Neural progenitor cell (in vitro differentiated cells): ENCODE measurements around the gene TAS2R60. TPM values are rescaled to one million over a fixed set of nuclear protein-coding genes. Genes with fewer than 3 reads are reported as not detected.
"Not testable (repeated sequence)": the region's sequence is repeated elsewhere in the genome, so short reads cannot be mapped to it uniquely, and the experiment has no call there.

Experiments
- DNase-seq: peaks from one replicate; pipeline ENCODE4 v3.0.0-alpha.2; 2016; ENCODE audit warnings: low spot score
- H2AFZ ChIP-seq: fragments of 200-600 bp; sonication (generic); replicated peaks from 2 replicates; pipeline ENCODE4 v1.6.1; 2016; ENCODE audit warnings: antibody characterized with exemption
- H3F3A ChIP-seq: fragments of 200-600 bp; sonication (generic); 2 replicates; pipeline ENCODE4 v1.6.1; 2016; ENCODE audit warnings: antibody characterized with exemption, low read depth
- H3K27ac ChIP-seq: fragments of 200-600 bp; sonication (generic); 2 replicates; pipeline ENCODE4 v1.5.1; 2016; ENCODE audit warnings: mild to moderate bottlenecking
- H3K27me3 ChIP-seq: fragments of 200-600 bp; sonication (generic); 2 replicates; pipeline ENCODE4 v1.6.1; 2016; ENCODE audit warnings: mild to moderate bottlenecking, moderate library complexity
- H3K36me3 ChIP-seq: fragments of 200-600 bp; sonication (generic); 2 replicates; pipeline ENCODE4 v1.5.1; 2016
- H3K4me1 ChIP-seq: fragments of 200-600 bp; sonication (generic); 2 replicates; pipeline ENCODE4 v1.6.1; 2016; ENCODE audit warnings: mixed run types
- H3K4me2 ChIP-seq: fragments of 200-600 bp; sonication (generic); 2 replicates; pipeline ENCODE4 v1.6.1; 2016
- H3K4me3 ChIP-seq: fragments of 200-600 bp; sonication (generic); 2 replicates; pipeline ENCODE4 v1.5.1; 2016
- H3K79me2 ChIP-seq: fragments of 200-600 bp; sonication (generic); 2 replicates; pipeline ENCODE4 v1.6.1; 2016; ENCODE audit warnings: low read depth
- H3K9ac ChIP-seq: fragments of 200-600 bp; sonication (generic); 2 replicates; pipeline ENCODE4 v1.6.1; 2016
- H3K9me3 ChIP-seq: fragments of 200-600 bp; sonication (generic); 2 replicates; pipeline ENCODE4 v1.5.1; 2016; ENCODE audit warnings: low read depth
- H4K20me1 ChIP-seq: fragments of 200-600 bp; sonication (generic); 2 replicates; pipeline ENCODE4 v1.6.1; 2016; ENCODE audit warnings: low read depth
- H3K27ac Mint-ChIP-seq: 3 replicates; pipeline ENCODE4 v1.8.0; 2021; ENCODE audit warnings: mixed read lengths
- H3K27me3 Mint-ChIP-seq: 2 replicates; pipeline ENCODE4 v1.8.0; 2022; ENCODE audit warnings: low read depth, mild to moderate bottlenecking, inconsistent platforms, moderate library complexity, mixed read lengths; ENCODE audit not compliant: insufficient read depth
- H3K36me3 Mint-ChIP-seq: 3 replicates; pipeline ENCODE4 v1.8.0; 2021; ENCODE audit warnings: mixed read lengths
- H3K4me1 Mint-ChIP-seq: 3 replicates; pipeline ENCODE4 v1.8.0; 2021; ENCODE audit warnings: mixed read lengths
- H3K4me3 Mint-ChIP-seq: 3 replicates; pipeline ENCODE4 v1.8.0; 2021; ENCODE audit warnings: mild to moderate bottlenecking, moderate library complexity, mixed read lengths
- H3K9me3 Mint-ChIP-seq: 3 replicates; pipeline ENCODE4 v1.8.0; 2020; ENCODE audit warnings: mixed read lengths
- EZH2 ChIP-seq: fragments of 200-600 bp; sonication (generic); IDR thresholded peaks from 2 replicates; pipeline ENCODE4 v1.6.1; 2017; ENCODE audit warnings: antibody characterized with exemption, mild to moderate bottlenecking, moderate library complexity
- EZH2phosphoT487 ChIP-seq: fragments of 200-600 bp; sonication (generic); IDR thresholded peaks from 2 replicates; pipeline ENCODE4 v1.6.1; 2017; ENCODE audit warnings: antibody characterized with exemption
- total RNA-seq: library from RNA; depleted of rRNA; stranded (reverse); fragments of >200 nt; gene quantifications from 2 replicates; pipeline ENCODE4 v1.2.3, GENCODE V29; 2015; ENCODE audit warnings: low replicate concordance
- TF ChIP-seq, protein P1 (sequence below): fragments of 200-600 bp; sonication (generic); IDR thresholded peaks from 2 replicates; pipeline ENCODE4 v1.5.1; 2017; ENCODE audit warnings: antibody characterized with exemption, mild to moderate bottlenecking

The TAS2R60 gene
- total RNA-seq, 1 donor from 2014 or later: not detected

DNA sequence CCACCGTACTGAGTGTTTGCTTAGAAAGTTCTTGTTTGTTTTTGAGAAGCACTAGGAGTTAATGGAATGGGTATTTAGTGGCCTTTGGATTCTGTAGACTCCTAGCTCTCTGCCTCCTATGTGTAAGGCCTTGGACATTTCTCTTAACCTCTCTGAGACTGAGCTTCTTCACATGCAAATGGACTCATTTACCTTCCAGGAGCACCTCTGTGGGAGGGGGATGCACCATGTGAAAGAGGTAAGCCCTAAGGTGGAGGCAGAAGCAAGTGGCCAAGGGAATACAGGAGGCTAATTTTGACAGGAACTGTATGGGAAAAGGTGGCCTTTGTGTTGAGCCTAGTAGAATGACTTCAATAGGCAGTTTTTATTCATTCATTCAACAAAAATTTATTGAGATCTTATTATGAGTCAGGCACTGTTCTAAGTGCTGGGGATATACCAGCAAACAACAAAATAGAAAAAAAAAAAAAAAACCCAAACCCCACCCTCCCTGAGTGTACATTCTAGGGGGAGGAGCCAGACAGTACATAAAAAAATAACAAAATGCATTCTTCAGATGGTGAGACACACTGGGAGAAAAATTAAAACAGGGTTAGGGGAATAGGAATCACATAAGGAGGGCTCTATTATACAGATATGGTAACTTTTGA is 25.4 kb upstream of the TAS2R60 start:
- no peaks in the 10 kb centered on the region for H3K79me2 ChIP-seq
- no peaks in the 10 kb centered on the region for H4K20me1 ChIP-seq
- DNase-seq: no peak
- no peaks in the 10 kb centered on the region for H3K27me3 ChIP-seq
- H3K9me3 Mint-ChIP-seq: peaks cover 8% of the 10 kb centered on the region
- no peak overlapping the region for H3K4me3 ChIP-seq
- H3K9ac ChIP-seq: no peak overlapping the region
- H3K27ac Mint-ChIP-seq: peak overlapping the region; percentile 72
- H3K4me1 Mint-ChIP-seq: no peaks in the 10 kb centered on the region
- H3F3A ChIP-seq: no peaks in the 10 kb centered on the region
- no peaks in the 10 kb centered on the region for H3K9me3 ChIP-seq
- no peak overlapping the region for H3K27ac ChIP-seq
- no peak overlapping the region for H2AFZ ChIP-seq
- H3K4me2 ChIP-seq: no peak overlapping the region
- peaks cover 4% of the 10 kb centered on the region for H3K27me3 Mint-ChIP-seq
- TF ChIP-seq, protein P1, sequence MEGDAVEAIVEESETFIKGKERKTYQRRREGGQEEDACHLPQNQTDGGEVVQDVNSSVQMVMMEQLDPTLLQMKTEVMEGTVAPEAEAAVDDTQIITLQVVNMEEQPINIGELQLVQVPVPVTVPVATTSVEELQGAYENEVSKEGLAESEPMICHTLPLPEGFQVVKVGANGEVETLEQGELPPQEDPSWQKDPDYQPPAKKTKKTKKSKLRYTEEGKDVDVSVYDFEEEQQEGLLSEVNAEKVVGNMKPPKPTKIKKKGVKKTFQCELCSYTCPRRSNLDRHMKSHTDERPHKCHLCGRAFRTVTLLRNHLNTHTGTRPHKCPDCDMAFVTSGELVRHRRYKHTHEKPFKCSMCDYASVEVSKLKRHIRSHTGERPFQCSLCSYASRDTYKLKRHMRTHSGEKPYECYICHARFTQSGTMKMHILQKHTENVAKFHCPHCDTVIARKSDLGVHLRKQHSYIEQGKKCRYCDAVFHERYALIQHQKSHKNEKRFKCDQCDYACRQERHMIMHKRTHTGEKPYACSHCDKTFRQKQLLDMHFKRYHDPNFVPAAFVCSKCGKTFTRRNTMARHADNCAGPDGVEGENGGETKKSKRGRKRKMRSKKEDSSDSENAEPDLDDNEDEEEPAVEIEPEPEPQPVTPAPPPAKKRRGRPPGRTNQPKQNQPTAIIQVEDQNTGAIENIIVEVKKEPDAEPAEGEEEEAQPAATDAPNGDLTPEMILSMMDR: no peak
- TF ChIP-seq EZH2: no peak
- TF ChIP-seq EZH2phosphoT487: no peak
- H3K4me1 ChIP-seq: no peaks in the 10 kb centered on the region
- no peak overlapping the region for H3K4me3 Mint-ChIP-seq
- no peaks in the 10 kb centered on the region for H3K36me3 ChIP-seq
- peaks cover 2% of the 10 kb centered on the region for H3K36me3 Mint-ChIP-seq

DNA sequence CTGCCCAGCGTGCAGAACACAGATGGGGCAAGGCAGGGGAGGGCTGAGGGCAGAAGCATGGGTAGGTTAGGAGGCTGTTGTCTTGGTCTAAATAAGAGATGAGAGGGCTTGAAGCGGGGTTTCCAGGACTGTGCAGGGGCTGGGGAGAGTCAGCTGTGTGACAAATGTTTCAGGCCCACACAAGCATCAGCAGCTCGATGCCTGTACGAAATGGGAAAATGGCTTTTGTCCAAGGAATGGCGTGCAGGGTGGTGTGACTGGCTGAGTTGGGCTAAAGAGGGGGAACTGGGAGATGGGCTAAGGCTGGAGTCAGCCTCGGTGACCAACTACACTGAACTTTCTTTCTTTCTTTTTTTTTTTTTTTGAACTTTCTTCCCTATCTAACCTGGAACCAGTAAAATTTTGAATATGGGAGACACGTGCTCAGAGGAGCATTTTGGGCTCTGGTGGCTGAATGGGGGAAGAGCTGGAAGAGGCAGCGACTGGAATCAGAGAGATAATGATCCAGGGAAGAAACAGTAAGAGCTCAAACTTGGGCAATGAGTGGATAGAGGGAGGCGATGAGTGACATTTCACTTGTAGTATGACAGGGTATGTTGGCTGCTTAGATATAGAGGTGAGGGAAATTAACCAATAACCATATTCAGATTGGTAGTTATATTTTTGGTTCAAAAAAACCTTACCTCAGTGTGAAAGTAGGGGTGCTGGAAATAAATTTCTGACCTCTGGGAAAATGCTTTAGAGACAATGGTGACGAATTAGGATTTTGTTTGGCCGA is 24.4 kb upstream of the TAS2R60 start:
- H3K27ac ChIP-seq: no peak overlapping the region
- H3K79me2 ChIP-seq: no peaks in the 10 kb centered on the region
- no peaks in the 10 kb centered on the region for H3K4me1 Mint-ChIP-seq
- no peaks in the 10 kb centered on the region for H4K20me1 ChIP-seq
- H3K4me3 Mint-ChIP-seq: no peak overlapping the region
- no peak overlapping the region for H3K9ac ChIP-seq
- peaks cover 11% of the 10 kb centered on the region for H3K9me3 Mint-ChIP-seq
- no peaks in the 10 kb centered on the region for H3K9me3 ChIP-seq
- H3F3A ChIP-seq: no peaks in the 10 kb centered on the region
- no peak overlapping the region for H3K27ac Mint-ChIP-seq
- peaks cover 8% of the 10 kb centered on the region for H3K27me3 Mint-ChIP-seq
- DNase-seq: no peak
- H3K4me1 ChIP-seq: no peaks in the 10 kb centered on the region
- no peak overlapping the region for H3K4me3 ChIP-seq
- peaks cover 2% of the 10 kb centered on the region for H3K36me3 Mint-ChIP-seq
- H3K4me2 ChIP-seq: no peak overlapping the region
- no peaks in the 10 kb centered on the region for H3K36me3 ChIP-seq
- H3K27me3 ChIP-seq: no peaks in the 10 kb centered on the region
- no peak for TF ChIP-seq EZH2phosphoT487
- TF ChIP-seq, protein P1: no peak
- no peak for TF ChIP-seq EZH2
- no peak overlapping the region for H2AFZ ChIP-seq

DNA sequence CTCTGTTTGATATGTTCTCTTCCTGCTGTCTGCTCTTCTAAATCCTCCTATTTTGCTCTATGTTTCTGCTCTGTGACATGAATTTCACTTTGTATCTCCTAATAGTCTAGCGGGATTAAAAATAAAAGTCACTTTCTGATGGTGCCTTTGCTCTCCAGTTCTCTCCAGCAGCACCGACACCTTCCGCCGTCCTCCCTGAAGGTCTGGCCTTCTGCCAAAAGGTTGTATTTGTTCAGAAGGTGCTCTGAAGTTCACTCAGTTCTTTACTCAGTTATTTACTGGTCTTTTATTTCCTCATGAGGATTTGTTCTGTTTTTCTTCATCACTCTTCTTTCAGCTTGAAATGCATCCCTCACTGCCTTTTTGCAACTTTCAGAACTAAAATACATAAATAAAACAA is 23.4 kb upstream of the TAS2R60 start:
- no peak overlapping the region for H3K27ac Mint-ChIP-seq
- H3K4me1 ChIP-seq: no peaks in the 10 kb centered on the region
- no peaks in the 10 kb centered on the region for H3K36me3 ChIP-seq
- H3K27me3 ChIP-seq: no peaks in the 10 kb centered on the region
- H4K20me1 ChIP-seq: no peaks in the 10 kb centered on the region
- peaks cover 11% of the 10 kb centered on the region for H3K9me3 Mint-ChIP-seq
- peaks cover 8% of the 10 kb centered on the region for H3K27me3 Mint-ChIP-seq
- H2AFZ ChIP-seq: no peak overlapping the region
- no peak overlapping the region for H3K4me3 Mint-ChIP-seq
- H3K4me1 Mint-ChIP-seq: no peaks in the 10 kb centered on the region
- H3K36me3 Mint-ChIP-seq: peaks cover 2% of the 10 kb centered on the region
- H3K9me3 ChIP-seq: no peaks in the 10 kb centered on the region
- no peaks in the 10 kb centered on the region for H3K79me2 ChIP-seq
- no peak for DNase-seq
- H3K27ac ChIP-seq: no peak overlapping the region
- H3K4me3 ChIP-seq: no peak overlapping the region
- H3K4me2 ChIP-seq: no peak overlapping the region
- H3K9ac ChIP-seq: no peak overlapping the region
- H3F3A ChIP-seq: no peaks in the 10 kb centered on the region
- no peak for TF ChIP-seq EZH2
- TF ChIP-seq, protein P1: no peak
- TF ChIP-seq EZH2phosphoT487: no peak

DNA sequence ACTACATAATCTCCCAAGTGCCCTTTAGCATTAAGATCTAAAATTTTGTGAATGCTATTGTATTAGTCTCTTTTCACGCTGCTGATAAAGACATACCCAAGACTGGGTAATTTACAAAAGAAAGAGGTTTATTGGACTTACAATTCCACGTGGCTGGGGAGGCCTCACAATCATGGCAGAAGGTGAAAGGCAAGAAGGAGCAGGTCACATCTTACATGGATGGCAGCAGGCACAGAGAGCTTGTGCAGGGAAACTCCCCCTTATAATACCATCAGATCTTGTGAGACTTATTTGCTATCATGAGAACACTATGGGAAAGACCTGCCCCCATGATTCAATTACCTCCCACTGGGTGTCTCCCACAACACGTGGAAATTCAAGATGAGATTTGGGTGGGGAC is 22.6 kb upstream of the TAS2R60 start:
- not testable (repeated sequence) for H3K27me3 ChIP-seq, H3K27me3 Mint-ChIP-seq, H3K79me2 ChIP-seq, H3K9me3 ChIP-seq, H3K4me1 Mint-ChIP-seq, H3K4me3 ChIP-seq, H2AFZ ChIP-seq, H3K36me3 ChIP-seq, H4K20me1 ChIP-seq, H3K4me1 ChIP-seq, H3K4me2 ChIP-seq, H3K9ac ChIP-seq, H3F3A ChIP-seq, DNase-seq, H3K36me3 Mint-ChIP-seq, H3K27ac Mint-ChIP-seq, H3K27ac ChIP-seq, H3K4me3 Mint-ChIP-seq
- peaks cover 11% of the 10 kb centered on the region for H3K9me3 Mint-ChIP-seq
